H1 (cell line): ENCODE data around the gene SLC35B1. TPM values are rescaled to one million over a fixed set of nuclear protein-coding genes. Genes with fewer than 3 reads are reported as not detected.

Experiments used
- CHD1 ChIP-seq: IDR thresholded peaks from 2 replicates; pipeline ENCODE4 v1.6.1; 2012; ENCODE audit warnings: low read depth, low read length, improper control_type of control experiment
- NRF1 ChIP-seq: IDR thresholded peaks from 2 replicates; pipeline ENCODE4 v1.6.1; 2011; ENCODE audit warnings: mild to moderate bottlenecking, low read depth, low read length, improper control_type of control experiment
- PHF8 ChIP-seq: fragments of 200-600 bp; sonication (generic); conservative IDR thresholded peaks from 2 replicates; pipeline ENCODE4 v1.7.1; 2012; ENCODE audit warnings: low read depth, mild to moderate bottlenecking, inconsistent platforms, low read length, moderate library complexity
- polyA plus RNA-seq, 7 experiments: library from polyadenylated mRNA; depleted of rRNA in 3 of 7; stranded (reverse) in 5 of 7; unstranded in 2 of 7; fragments of >200 nt in 5 of 7; fragments of 200-250 nt in 2 of 7; gene quantifications; 1 replicate in 5 of 7; 2 replicates in 1 of 7; 4 replicates in 1 of 7; pipeline versions ENCODE4 v1.2.1 to v1.2.3, GENCODE V29; 2011 to 2013; ENCODE audit warnings: missing spikeins in 2 of 7, mixed read lengths in 2 of 7
- total RNA-seq: library from RNA; stranded (reverse); fragmentation: NEBNext Ultra II Directional; extraction: Animal tissue kit (Norgen Biotek cat#: 25700); gene quantifications from 2 replicates; pipeline ENCODE4 v1.2.1, GENCODE V29; 2021

The SLC35B1 gene
- total and polyA plus RNA-seq, 2 of the 8 experiments (the other 6 are each of a cell fraction or from before 2014, with no cell fraction given): 56.5 to 87.7 TPM

DNA sequence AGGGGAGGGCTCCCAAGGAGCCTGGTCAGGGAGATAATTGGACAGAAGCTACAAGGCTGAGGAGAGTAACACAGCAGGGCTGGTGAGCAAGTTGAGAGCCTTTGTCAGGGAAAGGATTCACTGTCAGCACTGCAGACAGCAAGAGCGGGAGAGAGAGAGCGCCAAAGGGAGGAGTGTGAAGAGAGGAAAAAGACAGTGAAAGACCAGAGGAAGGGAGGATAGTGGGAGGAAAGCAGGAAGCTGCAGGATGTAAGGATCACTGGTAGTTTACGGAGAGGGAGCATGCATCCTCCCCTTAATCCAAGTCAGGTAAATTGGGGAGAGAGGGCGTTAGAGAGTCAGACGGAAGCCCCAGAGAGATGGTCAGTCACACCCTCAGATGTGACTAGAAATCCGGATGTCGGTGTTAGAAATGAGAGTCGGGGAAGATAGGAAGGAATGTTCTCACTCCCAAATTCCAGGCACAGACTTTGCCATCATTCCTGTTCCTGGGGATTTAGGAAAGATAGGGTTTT is 16.0 kb downstream of the SLC35B1 start (continued):
- TF ChIP-seq CHD1 (no peak), NRF1 (no peak), PHF8 (no peak)
